HEK293T (cell line): ENCODE data around the gene CMPK1.

Experiments used
- CTCF ChIA-PET: fragments of 350-600 bp; formaldehyde crosslinking; extraction: SDS; loops from one replicate; lab custom pipeline; 2021; ENCODE audit warnings: antibody characterized with exemption, inconsistent platforms; lab: Yijun Ruan, JAX
- POLR2A ChIA-PET: fragments of 350-600 bp; formaldehyde crosslinking; extraction: SDS; loops from one replicate; lab custom pipeline; 2020; ENCODE audit warnings: antibody characterized with exemption, inconsistent platforms; lab: Yijun Ruan, JAX
- DNase-seq: peaks from one replicate; pipeline ENCODE4 v3.0.0; 2012; ENCODE audit warnings: mixed read lengths; ENCODE audit errors: extremely low spot score
- ARNT ChIP-seq: fragments of 450-650 bp; IDR thresholded peaks from 2 replicates; pipeline ENCODE4 v1.6.1; 2017; ENCODE audit warnings: mild to moderate bottlenecking
- BHLHE40 ChIP-seq: fragments of 450-650 bp; IDR thresholded peaks from 2 replicates; pipeline ENCODE4 v1.6.1; 2016; ENCODE audit warnings: mild to moderate bottlenecking, moderate library complexity, borderline replicate concordance
- CTBP1 ChIP-seq: fragments of 450-650 bp; IDR thresholded peaks from 2 replicates; pipeline ENCODE4 v1.6.1; 2016; ENCODE audit warnings: borderline replicate concordance
- ELF4 ChIP-seq: fragments of 450-650 bp; IDR thresholded peaks from 2 replicates; pipeline ENCODE4 v1.6.1; 2017; ENCODE audit warnings: antibody characterized with exemption
- FOXA1 ChIP-seq: fragments of 450-650 bp; IDR thresholded peaks from 2 replicates; pipeline ENCODE4 v1.6.1; 2016; ENCODE audit warnings: mild to moderate bottlenecking
- FOXK2 ChIP-seq: fragments of 450-650 bp; IDR thresholded peaks from 2 replicates; pipeline ENCODE4 v1.6.1; 2016; ENCODE audit warnings: mild to moderate bottlenecking
- FOXM1 ChIP-seq: fragments of 450-650 bp; IDR thresholded peaks from 2 replicates; pipeline ENCODE4 v1.6.1; 2017; ENCODE audit warnings: mild to moderate bottlenecking, borderline replicate concordance
- HDGF ChIP-seq: fragments of 450-650 bp; IDR thresholded peaks from 2 replicates; pipeline ENCODE4 v1.6.1; 2017; ENCODE audit warnings: antibody characterized with exemption, borderline replicate concordance
- L3MBTL2 ChIP-seq: fragments of 450-650 bp; conservative IDR thresholded peaks from 2 replicates; pipeline ENCODE4 v1.6.1; 2016; ENCODE audit warnings: mild to moderate bottlenecking
- LEF1 ChIP-seq: fragments of 450-650 bp; IDR thresholded peaks from 2 replicates; pipeline ENCODE4 v1.6.1; 2017; ENCODE audit warnings: mild to moderate bottlenecking, borderline replicate concordance
- NFRKB ChIP-seq: fragments of 450-650 bp; IDR thresholded peaks from 2 replicates; pipeline ENCODE4 v1.6.1; 2016; ENCODE audit warnings: mild to moderate bottlenecking, moderate library complexity
- PKNOX1 ChIP-seq: fragments of 450-650 bp; IDR thresholded peaks from 2 replicates; pipeline ENCODE4 v1.6.1; 2016
- SP1 ChIP-seq: fragments of 450-650 bp; IDR thresholded peaks from 2 replicates; pipeline ENCODE4 v1.6.1; 2017
- SUZ12 ChIP-seq: fragments of 450-650 bp; IDR thresholded peaks from 2 replicates; pipeline ENCODE4 v1.6.1; 2016; ENCODE audit warnings: mild to moderate bottlenecking
- TARDBP ChIP-seq: fragments of 450-650 bp; IDR thresholded peaks from 2 replicates; pipeline ENCODE4 v1.6.1; 2016
- ZNF384 ChIP-seq: fragments of 450-650 bp; IDR thresholded peaks from 2 replicates; pipeline ENCODE4 v1.6.1; 2016

CMPK1 gene

GRCh38 chr1:47347735-47348134 is 14.1 kb downstream of the CMPK1 start:
- no peak for DNase-seq
- ChIA-PET CTCF (no interaction called here), POLR2A (interaction anchor here (0.8 to 1.3 kb wide), 2 partner anchors 14 kb away, joined by 3 to 4 read pairs; partner anchors contain the start of gene CMPK1)
- TF ChIP-seq PKNOX1 (no peak), FOXA1 (no peak)

DNA sequence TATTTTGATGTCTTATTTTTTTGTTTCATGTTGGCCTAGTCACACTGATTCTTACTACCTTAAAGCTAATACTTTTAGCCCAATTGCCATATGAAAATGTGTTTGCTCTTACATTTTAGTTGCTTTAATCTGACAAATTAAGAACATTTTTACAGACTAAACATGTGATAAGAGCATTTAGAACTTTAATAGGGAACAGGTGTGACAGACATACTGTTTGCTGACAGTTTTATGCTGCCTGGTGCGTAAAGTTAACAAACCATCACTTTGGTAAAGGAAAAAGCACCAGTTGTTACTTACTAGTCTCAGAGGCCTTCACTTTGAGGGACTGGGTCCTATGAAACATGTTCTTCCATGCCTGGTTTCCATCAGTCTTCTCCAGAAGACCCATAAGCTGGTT is 14.7 kb downstream of the CMPK1 start:
- ChIA-PET POLR2A (interaction anchor here (1.0 to 1.7 kb wide), 3 partner anchors 15 to 1124 kb away, joined by 3 to 6 read pairs (median 4); partner anchors contain the start of genes CMPK1, SPATA6 and STIL), CTCF (no interaction called here)

GRCh38 chr1:47351305-47351704 is 17.7 kb downstream of the CMPK1 start:
- TF ChIP-seq PKNOX1 = peak; percentile 13; the same call in 1 of the 2 replicates
- TF ChIP-seq BHLHE40 = no peak
- no peak for DNase-seq
- ChIA-PET CTCF (interaction anchor here (1.5 kb wide), 1 partner anchor 12 kb away, joined by 5 read pairs; no protein-coding TSS in a partner anchor), POLR2A (interaction anchor here (1.2 to 2.0 kb wide), 2 partner anchors 18 to 37 kb away, joined by 4 to 8 read pairs; partner anchors contain the start of genes CMPK1 and STIL)

More for the DNA sequence above, 14.7 kb downstream of the CMPK1 start:
- no peak for DNase-seq
- TF ChIP-seq FOXM1 (no peak), SUZ12 (no peak), PKNOX1 (no peak), L3MBTL2 (no peak), CTBP1 (no peak), ELF4 (no peak), BHLHE40 (no peak)

DNA sequence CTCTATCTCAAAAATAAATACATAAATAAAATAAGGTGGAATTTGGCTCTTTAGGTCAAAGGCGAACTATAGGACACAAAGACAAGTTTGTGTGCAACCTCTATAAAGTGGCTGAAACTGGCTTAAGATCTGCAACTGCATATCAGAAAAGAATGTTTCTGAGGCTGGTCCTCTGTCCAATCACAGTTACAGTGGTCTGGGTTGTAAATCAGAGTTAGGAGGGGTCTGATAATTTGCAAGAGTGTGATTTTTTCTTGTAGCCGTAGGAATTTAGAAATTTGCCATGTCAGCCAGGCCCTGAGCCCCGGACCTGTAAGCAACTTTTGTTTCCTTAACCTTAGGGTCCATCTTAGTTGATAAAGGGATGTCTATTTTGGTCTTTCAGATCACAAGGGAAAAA is 27.8 kb downstream of the CMPK1 start:
- ChIA-PET POLR2A (no interaction called here), CTCF (interaction anchor here (0.6 to 0.9 kb wide), 2 partner anchors 70 to 350 kb away, joined by 3 to 4 read pairs; no protein-coding TSS in a partner anchor)
- DNase-seq = no peak
- no peak for TF ChIP-seq SP1
- no peak for TF ChIP-seq SUZ12
- TF ChIP-seq L3MBTL2 = no peak
- TF ChIP-seq CTBP1 = no peak
- TF ChIP-seq TARDBP = no peak
- no peak for TF ChIP-seq BHLHE40
- TF ChIP-seq ZNF384 = no peak
- no peak for TF ChIP-seq NFRKB
- TF ChIP-seq FOXM1 = no peak
- TF ChIP-seq LEF1 = no peak
- no peak for TF ChIP-seq HDGF
- TF ChIP-seq FOXA1 = no peak
- no peak for TF ChIP-seq PKNOX1
- no peak for TF ChIP-seq FOXK2
- no peak for TF ChIP-seq ARNT
- no peak for TF ChIP-seq ELF4

- TF ChIP-seq ARNT = no peak
- no peak for TF ChIP-seq TARDBP
- TF ChIP-seq PKNOX1 = no peak
- TF ChIP-seq SP1 = no peak
- TF ChIP-seq FOXK2 = no peak
- no peak for TF ChIP-seq FOXM1
- no peak for TF ChIP-seq ZNF384
- TF ChIP-seq FOXA1 = no peak
- TF ChIP-seq L3MBTL2 = no peak
- no peak for TF ChIP-seq BHLHE40
- no peak for TF ChIP-seq ELF4
- TF ChIP-seq HDGF = no peak
- no peak for TF ChIP-seq LEF1
- no peak for TF ChIP-seq SUZ12
- no peak for TF ChIP-seq CTBP1
- no peak for TF ChIP-seq NFRKB
- POLR2A ChIA-PET = interaction anchor here (1.0 kb wide), 1 partner anchor 48 kb away, joined by 3 read pairs; the partner anchor contains the start of gene STIL
- CTCF ChIA-PET = no interaction called here
- DNase-seq = no peak
Observed at GRCh38 chr1:47362828-47363227, 29.2 kb downstream of the CMPK1 start.
